Measurements from ENCODE around the gene RPL11. TPM values are rescaled to one million over a fixed set of nuclear protein-coding genes. Genes with fewer than 3 reads are reported as not detected.

Gene RPL11
- total RNA-seq, 1 donor from 2014 or later, result 657 TPM

- TF ChIP-seq CTCF (IDR thresholded peaks at IDR 0.05; ENCODE audit: partially characterized antibody, unreplicated experiment), result no peak
- H3K4me1 Mint-ChIP-seq (ENCODE audit: low read depth, unreplicated experiment), result peaks cover 9% of the 10 kb centered on the region
- H3K27ac Mint-ChIP-seq (ENCODE audit: unreplicated experiment), result peak overlapping the region; percentile 48
- H3K9me3 Mint-ChIP-seq (ENCODE audit: unreplicated experiment), result peaks cover 10% of the 10 kb centered on the region
- no peak for DNase-seq
- H3K36me3 Mint-ChIP-seq (ENCODE audit: unreplicated experiment), result no peaks in the 10 kb centered on the region
- H3K4me3 Mint-ChIP-seq (ENCODE audit: unreplicated experiment), result peak overlapping the region; percentile 83
- peaks cover 4% of the 10 kb centered on the region for H3K27me3 Mint-ChIP-seq (ENCODE audit: unreplicated experiment)
These were observed 51.2 kb downstream of the RPL11 start for GRCh38 chr1:23742670-23743286.

GRCh38 chr1:23743287-23744152 is 51.9 kb downstream of the RPL11 start, which contains the start of gene ELOA:
ELOA (plus strand) TSS chr1:23743471; CDS start chr1:23743504, 33 bp downstream.
- H3K27ac Mint-ChIP-seq (ENCODE audit: unreplicated experiment), result peak within 1 kb of the TSS; percentile 88
- peaks cover 4% of the 10 kb centered on the region for H3K27me3 Mint-ChIP-seq (ENCODE audit: unreplicated experiment)
- H3K4me1 Mint-ChIP-seq (ENCODE audit: low read depth, unreplicated experiment), result peaks cover 9% of the 10 kb centered on the region
- TF ChIP-seq CTCF (IDR thresholded peaks at IDR 0.05; ENCODE audit: partially characterized antibody, unreplicated experiment), result no peak
- H3K9me3 Mint-ChIP-seq (ENCODE audit: unreplicated experiment), result peaks cover 10% of the 10 kb centered on the region
- peak; percentile 83 for DNase-seq
- peak within 1 kb of the TSS; percentile 95 for H3K4me3 Mint-ChIP-seq (ENCODE audit: unreplicated experiment)
- H3K36me3 Mint-ChIP-seq (ENCODE audit: unreplicated experiment), result no peaks in the 10 kb centered on the region

- peaks cover 4% of the 10 kb centered on the region for H3K27me3 Mint-ChIP-seq (ENCODE audit: unreplicated experiment)
- H3K4me1 Mint-ChIP-seq (ENCODE audit: low read depth, unreplicated experiment), result peaks cover 9% of the 10 kb centered on the region
- no peak overlapping the region for H3K27ac Mint-ChIP-seq (ENCODE audit: unreplicated experiment)
- peak; percentile 55 for TF ChIP-seq CTCF (IDR thresholded peaks at IDR 0.05; ENCODE audit: partially characterized antibody, unreplicated experiment)
- no peak for DNase-seq
- H3K36me3 Mint-ChIP-seq (ENCODE audit: unreplicated experiment), result no peaks in the 10 kb centered on the region
- peak overlapping the region; percentile 95 for H3K4me3 Mint-ChIP-seq (ENCODE audit: unreplicated experiment)
- H3K9me3 Mint-ChIP-seq (ENCODE audit: unreplicated experiment), result peaks cover 10% of the 10 kb centered on the region
These were observed 53.9 kb downstream of the RPL11 start for GRCh38 chr1:23745515-23745914.

Other genes with a start within 250 kb of the RPL11 start
- gene ASAP3, start 207.6 kb upstream of the RPL11 start, total RNA-seq (ENCODE audit: unreplicated experiment), result 53.5 TPM
- 5.4 TPM for gene E2F2, start 160.6 kb upstream of the RPL11 start, total RNA-seq (ENCODE audit: unreplicated experiment)
- 10.9 TPM for gene ID3, start 132.3 kb upstream of the RPL11 start, total RNA-seq (ENCODE audit: unreplicated experiment)
- 40.6 TPM for gene ELOA, start 51.7 kb downstream of the RPL11 start, total RNA-seq (ENCODE audit: unreplicated experiment)
- 35.0 TPM for gene PITHD1, start 86.6 kb downstream of the RPL11 start, total RNA-seq (ENCODE audit: unreplicated experiment)
- 191 TPM for gene LYPLA2, start 99.3 kb downstream of the RPL11 start, total RNA-seq (ENCODE audit: unreplicated experiment)
- gene GALE, start 108.9 kb downstream of the RPL11 start, total RNA-seq (ENCODE audit: unreplicated experiment), result 32.6 TPM
- gene HMGCL, start 133.6 kb downstream of the RPL11 start, total RNA-seq (ENCODE audit: unreplicated experiment), result 19.4 TPM
- 8.8 TPM for gene FUCA1, start 176.5 kb downstream of the RPL11 start, total RNA-seq (ENCODE audit: unreplicated experiment)
- gene CNR2, start 221.6 kb downstream of the RPL11 start, total RNA-seq (ENCODE audit: unreplicated experiment), result not detected